GM19035 (cell line): ENCODE results near the gene ARHGAP6.

Experiments
- ATAC-seq: cut with Tn5 transposase; IDR thresholded peaks from one replicate; pipeline ENCODE4 v1.9.1; 2021; ENCODE audit not compliant: unreplicated experiment

The ARHGAP6 gene

GRCh38 chrX:11407331-11408108, 258.2 kb downstream of the ARHGAP6 start:
- no peak for ATAC-seq

- no peak for ATAC-seq
Observed at GRCh38 chrX:11406109-11406765, 259.5 kb downstream of the ARHGAP6 start.

- no peak for ATAC-seq
Observed at GRCh38 chrX:11403631-11404030, 262.1 kb downstream of the ARHGAP6 start.

- ATAC-seq: no peak
Observed at GRCh38 chrX:11401966-11402365, 263.8 kb downstream of the ARHGAP6 start.

GRCh38 chrX:11399489-11400094, 266.1 kb downstream of the ARHGAP6 start:
- no peak for ATAC-seq

GRCh38 chrX:11398785-11399184, 266.9 kb downstream of the ARHGAP6 start:
- no peak for ATAC-seq

- no peak for ATAC-seq
Observed at GRCh38 chrX:11398139-11398538, 267.6 kb downstream of the ARHGAP6 start.

- ATAC-seq: no peak
Observed at GRCh38 chrX:11397680-11398079, 268.0 kb downstream of the ARHGAP6 start.

GRCh38 chrX:11395859-11396258, 269.9 kb downstream of the ARHGAP6 start:
- ATAC-seq: no peak

GRCh38 chrX:11393949-11394654, 271.6 kb downstream of the ARHGAP6 start:
- no peak for ATAC-seq

- no peak for ATAC-seq
Observed at GRCh38 chrX:11386812-11387211, 278.9 kb downstream of the ARHGAP6 start.

- ATAC-seq: no peak
Observed at GRCh38 chrX:11386001-11386523, 279.7 kb downstream of the ARHGAP6 start.

GRCh38 chrX:11382930-11383329, 282.8 kb downstream of the ARHGAP6 start:
- no peak for ATAC-seq

GRCh38 chrX:11381464-11381863, 284.3 kb downstream of the ARHGAP6 start:
- ATAC-seq: peak; percentile 85

GRCh38 chrX:11380187-11380844, 285.4 kb downstream of the ARHGAP6 start:
- no peak for ATAC-seq

- ATAC-seq: no peak
Observed at GRCh38 chrX:11376163-11376562, 289.6 kb downstream of the ARHGAP6 start.

- no peak for ATAC-seq
Observed at GRCh38 chrX:11375614-11376119, 290.1 kb downstream of the ARHGAP6 start.

- no peak for ATAC-seq
Observed at GRCh38 chrX:11374570-11374969, 291.1 kb downstream of the ARHGAP6 start.

GRCh38 chrX:11371106-11371505, 294.6 kb downstream of the ARHGAP6 start:
- ATAC-seq: no peak

- ATAC-seq: no peak
Observed at GRCh38 chrX:11367609-11368430, 297.9 kb downstream of the ARHGAP6 start.
